ENCODE results near the gene SMURF1.
A peak's percentile ranks its signal among the peaks of the same experiment; 100 is the strongest.
"Not testable (repeated sequence)": the region's sequence is repeated elsewhere in the genome, so short reads cannot be mapped to it uniquely, and the experiment has no call there.

Gene SMURF1

GRCh38 chr7:99143853-99144672, at the start of gene SMURF1:
Gene SMURF1 (minus strand): TSS chr7:99144108. CDS start chr7:99143780, 328 bp downstream.
- peak; percentile 63 to 68 for DNase-seq

GRCh38 chr7:99191869-99192596, 48.1 kb upstream of the SMURF1 start:
- no peak for DNase-seq

- no peak for DNase-seq
Measured at GRCh38 chr7:99190359-99191009, 46.6 kb upstream of the SMURF1 start.

GRCh38 chr7:99189222-99189621, 45.3 kb upstream of the SMURF1 start:
- DNase-seq, result no peak

GRCh38 chr7:99188221-99188620, 44.3 kb upstream of the SMURF1 start:
- no peak for DNase-seq

- DNase-seq, result no peak
Measured at GRCh38 chr7:99184532-99185218, 40.8 kb upstream of the SMURF1 start.

GRCh38 chr7:99180067-99180650, 36.3 kb upstream of the SMURF1 start:
- DNase-seq, result no peak

GRCh38 chr7:99177165-99177564, 33.3 kb upstream of the SMURF1 start:
- no peak for DNase-seq

- DNase-seq, result no peak
Measured at GRCh38 chr7:99173787-99174186, 29.9 kb upstream of the SMURF1 start.

- DNase-seq, result no peak
Measured at GRCh38 chr7:99171731-99172130, 27.8 kb upstream of the SMURF1 start.

GRCh38 chr7:99170730-99171074, 26.8 kb upstream of the SMURF1 start:
- DNase-seq, result no peak

GRCh38 chr7:99170065-99170729, 26.3 kb upstream of the SMURF1 start:
- no peak for DNase-seq

- DNase-seq, result no peak
Measured at GRCh38 chr7:99167072-99167471, 23.2 kb upstream of the SMURF1 start.

GRCh38 chr7:99165816-99166215, 21.9 kb upstream of the SMURF1 start:
- no peak for DNase-seq

GRCh38 chr7:99163669-99164068, 19.8 kb upstream of the SMURF1 start:
- DNase-seq, result not testable (repeated sequence)

GRCh38 chr7:99156649-99157048, 12.7 kb upstream of the SMURF1 start:
- DNase-seq, result no peak

GRCh38 chr7:99155211-99155610, 11.3 kb upstream of the SMURF1 start:
- DNase-seq, result no peak

- DNase-seq, result no peak
Measured at GRCh38 chr7:99146979-99147378, 3.1 kb upstream of the SMURF1 start.

GRCh38 chr7:99143521-99143852, 421 bp downstream of the SMURF1 start:
- DNase-seq, result no peak

- DNase-seq, result peak; percentile 93 to 94
Measured at GRCh38 chr7:99142727-99143520, 984 bp downstream of the SMURF1 start.
